GM19372 (cell line): ENCODE data around the gene CRTC1.
"Not testable (repeated sequence)": the region's sequence is repeated elsewhere in the genome, so short reads cannot be mapped to it uniquely, and the experiment has no call there.

Experiments
- ATAC-seq: cut with Tn5 transposase; IDR thresholded peaks from one replicate; pipeline ENCODE4 v1.9.1; 2021; ENCODE audit warnings: mild to moderate bottlenecking, low read depth, moderate library complexity; ENCODE audit not compliant: unreplicated experiment

Gene CRTC1

DNA sequence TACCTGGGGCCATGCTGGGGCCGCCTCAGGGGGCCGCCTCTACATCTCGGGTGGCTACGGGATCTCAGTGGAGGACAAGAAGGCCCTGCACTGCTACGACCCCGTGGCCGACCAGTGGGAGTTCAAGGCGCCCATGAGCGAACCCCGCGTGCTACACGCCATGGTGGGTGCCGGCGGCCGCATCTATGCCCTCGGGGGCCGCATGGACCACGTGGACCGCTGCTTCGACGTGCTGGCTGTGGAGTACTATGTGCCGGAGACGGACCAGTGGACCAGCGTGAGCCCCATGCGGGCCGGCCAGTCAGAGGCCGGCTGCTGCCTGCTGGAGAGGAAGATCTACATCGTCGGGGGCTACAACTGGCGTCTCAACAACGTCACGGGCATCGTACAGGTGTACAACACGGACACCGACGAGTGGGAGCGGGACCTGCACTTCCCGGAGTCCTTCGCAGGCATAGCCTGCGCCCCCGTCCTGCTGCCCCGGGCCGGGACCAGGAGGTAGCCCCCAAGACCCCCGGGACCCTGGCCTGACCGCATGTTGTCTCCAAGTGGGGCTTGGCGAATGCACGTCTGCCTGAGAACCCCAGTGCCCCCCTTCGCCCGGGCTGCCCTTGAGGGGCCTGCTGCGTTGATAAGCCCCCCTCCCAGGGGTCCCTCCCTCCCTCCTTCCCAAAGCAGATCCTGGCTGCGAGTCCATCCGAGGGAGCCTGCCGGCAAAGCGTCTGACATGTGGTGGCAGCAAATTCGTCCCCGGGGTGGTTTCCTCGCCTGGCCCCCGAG, 14.5 kb upstream of the CRTC1 start:
- no peak for ATAC-seq

DNA sequence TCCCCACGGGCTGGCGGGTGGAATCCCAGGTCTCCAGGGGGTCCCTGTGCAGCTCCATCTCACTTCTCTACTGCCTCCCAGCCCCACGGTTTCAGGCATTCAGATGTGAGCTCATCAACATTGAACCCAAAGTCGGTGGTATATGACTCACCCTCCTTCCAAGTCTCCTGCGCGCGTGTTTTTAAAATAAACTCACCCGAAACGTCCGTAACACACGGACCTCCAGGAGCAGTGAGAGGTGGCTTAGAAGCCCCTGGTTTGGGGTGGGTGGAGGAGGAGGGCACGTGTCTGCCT, 14.0 kb upstream of the CRTC1 start:
- no peak for ATAC-seq

DNA sequence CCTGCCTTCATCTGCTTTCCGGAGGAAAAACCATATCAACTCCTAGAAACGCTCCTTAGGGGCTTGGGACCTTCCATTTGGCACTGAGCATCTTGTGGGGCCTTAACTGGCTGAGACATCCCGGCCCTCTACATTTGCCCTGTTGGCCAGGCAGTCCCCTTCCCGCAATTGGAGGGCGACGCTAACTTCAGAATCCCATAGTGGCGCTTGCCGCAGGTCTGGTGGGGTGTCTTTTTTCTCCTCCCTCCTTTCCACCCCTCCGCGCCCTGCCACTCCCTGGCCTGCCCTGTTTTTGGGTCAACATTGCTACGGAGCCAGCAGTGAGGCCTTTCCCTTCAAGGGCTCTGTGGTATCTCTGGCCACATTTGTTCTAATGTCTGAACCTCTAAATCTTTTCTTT, 13.6 kb upstream of the CRTC1 start:
- ATAC-seq: no peak

DNA sequence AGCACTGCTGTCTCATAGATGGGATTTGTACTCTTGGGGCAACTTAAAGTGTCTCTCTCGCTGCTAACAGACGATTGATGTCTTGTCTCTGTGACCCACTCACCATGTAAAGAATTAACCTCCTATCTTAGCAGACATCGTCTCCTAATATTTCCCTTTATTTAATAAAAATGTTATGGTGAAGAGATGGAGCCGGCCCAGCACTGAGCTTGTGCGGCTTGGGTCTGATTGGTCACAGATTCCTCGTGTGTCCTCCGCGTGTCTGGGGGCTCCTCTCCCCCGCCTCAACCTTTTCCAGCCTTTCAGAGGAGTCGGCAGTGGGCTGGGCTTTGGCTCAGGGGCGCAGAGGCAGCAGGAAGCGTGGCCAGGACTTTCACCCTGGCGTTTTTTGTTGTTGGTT, 13.2 kb upstream of the CRTC1 start:
- ATAC-seq: no peak

DNA sequence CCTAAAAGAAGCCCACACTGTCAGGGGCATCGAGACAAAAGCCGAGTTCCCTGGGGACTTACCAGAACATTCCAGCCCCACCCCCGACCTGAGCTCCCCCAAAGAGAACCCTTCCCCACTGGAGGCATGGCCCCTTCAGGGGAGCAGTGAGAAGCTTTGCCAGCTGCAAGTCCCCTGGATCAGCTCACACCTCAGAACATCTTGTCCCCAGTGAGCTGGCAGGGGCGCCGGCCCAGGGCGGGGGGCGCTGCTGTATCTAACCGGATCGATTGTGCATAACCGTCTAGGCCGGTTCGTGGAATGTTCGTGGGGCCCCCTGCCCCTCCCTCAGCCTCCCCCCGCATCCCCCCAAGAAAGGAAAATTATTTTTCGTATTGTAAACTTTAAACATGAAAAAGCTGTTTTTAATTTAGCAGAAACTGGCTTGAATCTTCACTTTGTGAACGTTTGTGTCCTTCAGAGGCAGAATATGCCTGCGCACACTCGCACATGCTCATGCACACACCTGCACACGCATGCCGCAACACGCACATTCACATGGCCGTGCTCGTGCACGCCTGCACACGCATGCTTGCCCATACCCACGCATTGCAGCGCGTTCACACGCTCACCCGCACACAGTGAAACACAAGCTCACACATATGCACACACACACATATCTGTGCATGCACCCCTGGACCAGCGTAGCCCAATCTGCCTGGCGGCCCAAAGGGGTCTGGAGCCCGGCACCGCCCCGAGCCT, 12.0 kb upstream of the CRTC1 start:
- ATAC-seq: no peak

DNA sequence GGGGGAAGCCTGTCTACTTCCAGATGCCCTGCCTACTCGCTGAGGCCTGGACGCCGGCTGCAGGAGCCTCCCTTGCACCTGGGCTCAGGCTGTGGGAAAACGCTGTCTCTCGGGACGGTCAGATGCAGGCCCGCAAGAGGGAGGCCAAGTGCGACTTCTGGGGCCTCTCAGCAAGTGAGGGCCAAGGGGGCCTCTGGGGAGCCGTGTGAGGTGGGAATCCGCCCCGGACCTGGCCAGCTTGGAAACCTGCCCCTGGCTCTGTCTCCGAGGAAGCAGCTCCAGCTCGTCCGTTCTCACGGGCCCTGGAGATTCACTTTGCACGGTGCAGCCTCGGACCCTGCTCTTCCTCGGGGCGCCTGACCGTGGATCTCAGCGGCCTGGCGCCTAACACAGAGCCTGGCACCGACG, 11.4 kb upstream of the CRTC1 start:
- ATAC-seq: no peak

DNA sequence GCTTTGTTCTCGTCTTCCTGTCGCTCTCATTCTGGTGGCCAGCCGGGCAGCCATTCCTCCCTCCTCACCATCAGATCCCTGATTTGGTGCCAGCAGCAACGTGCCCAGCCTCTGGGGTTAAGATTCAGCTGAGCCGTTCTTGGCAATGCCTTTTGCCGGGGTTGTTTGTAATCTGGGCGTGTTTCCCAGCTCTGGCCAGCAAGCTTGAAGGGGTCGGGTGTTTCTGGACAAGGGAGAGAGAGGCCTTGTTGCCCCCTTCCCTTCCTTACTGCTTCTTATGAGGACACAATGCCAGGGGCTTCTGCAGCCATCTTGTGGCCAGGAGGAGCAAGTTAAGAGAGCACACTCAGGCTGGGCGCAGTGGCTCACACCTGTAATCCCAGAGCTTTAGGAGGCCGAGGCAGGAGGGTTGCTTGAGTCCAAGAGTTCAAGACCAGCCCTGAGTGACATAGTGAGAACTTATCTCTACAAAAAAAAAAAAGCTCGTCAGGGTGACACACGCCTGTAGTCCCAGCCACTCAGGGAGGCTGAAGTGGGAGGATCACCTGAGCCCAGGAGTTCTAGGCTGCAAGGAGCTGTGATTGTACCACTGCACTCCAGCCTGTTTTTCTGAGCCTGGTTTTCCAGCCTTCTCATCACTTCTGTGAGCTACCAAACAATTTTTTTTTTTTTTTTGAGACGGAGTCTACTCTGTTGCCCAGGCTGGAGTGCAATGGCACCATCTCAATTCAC, 10.7 kb upstream of the CRTC1 start:
- ATAC-seq: no peak

DNA sequence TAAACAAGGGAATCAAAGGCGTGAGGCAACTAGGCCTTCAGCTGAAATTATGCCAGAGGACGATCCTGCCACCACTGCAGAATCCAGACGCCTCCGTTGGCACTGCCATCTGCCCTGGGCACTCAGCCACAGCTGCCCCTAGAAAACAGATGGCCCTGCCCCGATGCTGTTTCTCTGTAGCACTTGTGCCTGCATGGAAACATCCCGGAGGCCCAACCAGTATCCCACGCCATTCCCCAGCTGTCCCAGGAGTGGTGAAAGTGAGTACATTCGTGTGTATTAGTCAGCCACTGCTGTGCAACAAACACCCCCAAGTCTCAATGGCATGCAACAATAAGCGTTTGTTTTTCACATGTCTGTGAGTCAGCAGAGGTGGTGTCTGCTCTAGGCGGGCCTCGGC, 8.9 kb upstream of the CRTC1 start:
- ATAC-seq: no peak

DNA sequence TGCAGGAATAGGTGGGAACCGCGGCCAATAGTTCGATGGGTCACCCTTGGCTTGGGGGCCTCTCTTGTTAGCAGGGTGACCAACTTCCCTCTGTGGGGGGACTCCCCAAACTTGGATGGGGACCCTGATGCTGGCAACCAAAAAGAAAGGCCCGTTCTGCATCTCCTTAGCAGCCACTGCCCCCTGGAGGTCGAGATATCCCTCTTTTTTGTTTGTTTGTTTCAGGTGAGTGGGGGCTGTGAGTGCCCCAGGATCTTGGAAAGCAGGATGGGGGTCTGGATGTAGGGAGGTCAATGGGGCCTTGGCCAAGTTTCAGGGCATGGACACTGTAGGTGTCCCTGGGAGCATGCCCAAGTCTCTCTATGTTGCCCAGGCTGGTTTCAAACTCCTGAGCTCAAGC, 7.7 kb upstream of the CRTC1 start:
- no peak for ATAC-seq

DNA sequence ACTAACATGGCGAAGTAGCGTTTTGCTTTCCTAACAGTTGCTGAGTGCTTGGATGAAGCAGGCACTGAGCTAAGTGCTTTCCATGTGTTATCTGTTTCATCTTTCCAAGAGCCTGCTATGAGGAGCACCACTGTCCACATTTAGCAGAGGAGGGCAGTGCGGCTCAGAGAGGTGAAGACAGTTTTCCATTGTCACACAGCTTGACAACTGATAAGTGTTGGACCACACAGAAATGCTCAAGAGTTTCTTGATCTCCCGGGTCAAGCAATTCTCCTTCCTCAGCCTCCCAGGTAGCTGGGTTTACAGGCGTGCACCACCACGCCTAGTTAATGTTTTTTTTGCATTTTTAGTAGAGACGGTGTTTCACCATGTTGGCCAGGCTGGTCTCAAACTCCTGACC, 6.8 kb upstream of the CRTC1 start:
- no peak for ATAC-seq

DNA sequence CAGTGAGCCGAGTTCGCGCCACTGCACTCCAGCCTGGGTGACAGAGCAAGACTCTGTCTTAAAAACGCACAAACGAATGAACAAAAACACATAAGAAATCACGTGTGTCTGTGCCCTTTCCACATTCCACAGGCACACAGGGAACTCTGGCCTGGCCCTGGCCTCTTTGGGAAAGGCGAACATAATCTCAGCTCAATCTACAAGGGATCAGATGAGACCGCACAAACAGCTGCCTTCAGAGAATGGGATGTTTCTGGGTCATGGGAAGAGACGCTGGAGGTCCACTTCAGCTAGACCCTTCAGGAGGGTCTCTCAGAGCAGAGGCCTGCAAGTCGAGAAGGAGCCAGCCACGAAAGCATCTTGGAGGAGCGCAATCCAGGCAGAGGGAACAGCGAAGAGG, 6.3 kb upstream of the CRTC1 start:
- ATAC-seq: no peak

DNA sequence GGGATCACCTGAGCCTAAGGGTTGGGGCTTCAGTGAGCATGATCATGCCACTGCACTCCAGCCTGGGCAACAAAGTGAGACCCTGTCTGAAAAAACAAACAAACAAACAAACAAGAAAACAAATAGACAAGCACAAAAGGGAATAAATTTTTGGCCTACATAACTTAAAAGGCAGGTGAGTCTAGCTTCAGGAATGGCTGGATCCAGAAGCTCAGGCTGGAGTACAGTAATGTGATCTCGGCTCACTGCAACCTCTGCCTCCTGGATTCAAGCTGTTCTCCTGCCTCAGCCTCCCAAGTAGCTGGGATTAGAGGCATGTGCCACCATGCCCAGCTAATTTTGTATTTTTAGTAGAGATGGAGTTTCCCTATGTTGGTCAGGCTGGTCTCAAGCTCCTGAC, 3.3 kb upstream of the CRTC1 start:
- ATAC-seq: not testable (repeated sequence)

DNA sequence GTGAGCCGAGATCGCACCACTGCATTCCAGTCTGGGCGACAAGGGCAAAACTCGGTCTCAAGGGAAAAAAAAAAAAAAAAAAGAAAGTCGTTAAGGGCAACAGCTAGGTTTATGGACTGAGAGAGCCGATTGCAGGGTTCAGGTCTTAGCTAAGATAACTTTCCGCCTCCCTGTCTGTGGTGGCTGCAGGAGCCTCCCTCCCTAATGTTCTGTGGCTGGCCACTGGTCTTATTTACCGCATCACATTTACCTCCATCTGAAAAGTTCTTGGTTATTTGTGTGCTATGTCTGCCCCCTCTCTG, 722 bp upstream of the CRTC1 start:
- ATAC-seq: no peak

DNA sequence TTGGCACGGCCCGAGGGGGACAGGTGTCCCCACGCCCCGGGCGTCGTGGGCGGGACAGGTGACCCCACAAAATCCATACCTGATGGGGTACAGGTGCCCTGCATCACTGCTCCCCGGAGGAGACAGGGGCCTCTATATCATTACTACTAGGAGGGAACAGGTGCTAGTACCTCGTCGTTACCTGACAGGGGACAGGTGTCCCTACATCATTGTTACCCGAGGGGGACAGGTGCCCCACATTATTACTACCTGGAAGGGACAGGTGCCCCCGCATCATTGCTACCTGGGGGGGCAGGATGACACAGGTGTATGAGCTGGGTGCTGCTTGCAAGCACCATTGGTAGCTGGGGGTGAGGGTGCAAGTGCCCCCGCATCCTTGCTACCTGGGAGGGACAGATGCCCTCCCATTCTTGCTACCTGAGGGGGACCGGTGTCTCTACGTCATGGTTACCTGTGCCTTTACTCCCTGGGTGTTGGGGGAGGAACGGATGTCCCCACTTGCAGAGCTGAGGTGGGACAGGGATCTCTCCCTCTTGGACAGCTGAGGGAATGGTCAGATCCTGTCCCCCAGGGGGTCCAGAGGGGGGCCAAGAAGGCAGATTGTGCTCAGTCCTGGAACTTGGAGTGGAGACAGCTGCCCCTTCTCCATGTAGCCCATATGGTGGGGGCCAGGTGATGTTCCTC, 620 bp downstream of the CRTC1 start:
- no peak for ATAC-seq

DNA sequence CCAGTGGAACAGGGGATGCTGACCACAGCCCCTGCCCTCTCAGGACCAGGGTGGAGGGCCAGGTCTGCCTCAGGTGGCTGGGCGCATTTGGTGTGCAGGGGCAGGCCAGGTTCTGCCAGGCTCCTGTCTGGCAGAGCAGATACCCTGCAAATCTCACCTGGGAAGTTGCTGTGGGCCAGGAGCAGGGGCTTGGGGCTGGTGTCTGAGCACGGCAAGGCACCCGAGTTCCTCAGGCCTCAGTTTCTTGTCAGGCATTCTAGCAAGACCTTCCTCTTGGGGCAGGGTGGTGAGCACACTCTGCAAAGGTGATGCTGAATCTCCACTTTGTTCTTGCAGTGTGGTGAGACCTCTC, 1.1 kb downstream of the CRTC1 start:
- ATAC-seq: no peak

DNA sequence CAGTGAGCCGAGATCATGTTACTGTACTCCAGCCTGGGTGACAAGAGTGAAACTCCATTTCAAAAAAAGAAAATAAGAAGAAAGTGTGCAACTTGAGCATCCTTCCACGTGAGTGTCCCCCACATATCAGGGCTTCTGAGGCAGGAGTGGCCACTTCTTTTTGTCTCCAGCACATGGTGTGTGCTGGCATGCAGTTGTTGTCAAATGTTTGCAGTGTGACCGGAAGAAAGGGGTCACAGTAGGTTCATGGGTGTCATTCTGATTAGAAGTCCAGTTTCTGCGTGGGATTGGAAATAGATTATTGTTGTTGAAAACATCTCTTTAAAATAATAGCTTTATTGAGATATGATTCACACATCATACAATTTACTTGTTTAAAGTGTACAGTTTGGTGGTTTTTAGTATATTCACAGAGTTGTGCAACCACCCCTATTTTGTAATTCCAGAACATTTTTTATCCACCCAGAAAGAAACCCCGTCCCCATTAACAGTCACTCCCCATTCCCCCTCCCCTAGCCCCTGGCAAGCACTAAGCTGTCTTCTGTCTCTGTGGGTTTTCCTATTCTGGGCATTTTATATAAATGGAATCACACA, 2.2 kb downstream of the CRTC1 start:
- no peak for ATAC-seq

DNA sequence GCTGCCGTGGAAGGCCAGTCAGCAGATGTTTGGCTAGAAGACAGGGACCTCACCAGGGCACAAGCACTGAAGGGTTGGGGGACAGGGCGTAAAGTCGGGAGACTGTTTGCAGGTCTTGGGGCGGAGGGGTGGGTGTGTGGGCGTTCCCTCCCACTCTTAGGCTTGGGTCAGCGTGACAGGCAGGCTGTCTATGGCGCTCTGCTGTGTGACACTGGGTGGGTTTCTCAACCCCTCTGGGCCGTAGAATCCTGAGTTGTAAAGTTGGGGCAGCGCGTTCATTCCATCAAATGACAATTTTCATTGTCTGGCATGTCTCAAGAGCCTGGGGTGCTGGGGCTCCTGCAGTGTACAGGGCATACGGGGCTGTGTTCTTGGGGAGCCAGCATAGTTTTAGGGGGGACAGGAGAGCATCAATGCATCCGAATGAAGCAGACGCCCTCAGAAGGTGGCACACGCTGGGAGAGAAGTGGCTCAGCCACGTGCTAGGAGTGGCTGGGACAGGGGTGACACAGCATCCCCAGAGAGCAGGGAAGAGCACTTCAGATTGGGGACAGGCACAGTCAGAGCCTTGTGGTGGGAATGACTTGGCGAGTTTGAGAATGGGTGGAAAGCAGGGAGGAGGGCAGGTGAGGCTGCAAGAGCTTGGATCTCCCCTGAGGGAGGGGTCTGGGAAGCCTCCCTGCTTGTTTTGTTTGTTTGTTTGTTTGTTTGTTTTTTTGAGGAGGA, 4.4 kb downstream of the CRTC1 start:
- no peak for ATAC-seq

DNA sequence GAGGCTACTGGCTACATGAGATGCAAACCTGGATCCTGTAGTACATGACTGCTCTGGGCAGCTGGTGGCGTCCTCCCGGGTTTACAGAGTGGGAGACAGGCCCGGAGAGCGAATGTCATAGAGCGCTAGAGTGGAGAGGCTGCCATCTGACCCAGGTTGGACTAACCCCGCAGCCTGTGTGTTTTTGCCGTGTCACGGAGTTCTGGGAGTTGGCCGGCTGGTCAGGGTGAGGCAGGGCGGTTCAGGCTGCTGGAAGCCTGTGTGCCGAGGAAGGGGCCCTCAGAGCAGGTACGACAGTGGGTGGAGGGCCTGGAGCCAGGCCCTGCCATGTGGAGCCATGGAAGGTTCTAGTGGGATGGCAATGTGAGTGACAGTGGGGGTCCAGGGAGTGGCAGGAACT, 12.5 kb downstream of the CRTC1 start:
- ATAC-seq: no peak

DNA sequence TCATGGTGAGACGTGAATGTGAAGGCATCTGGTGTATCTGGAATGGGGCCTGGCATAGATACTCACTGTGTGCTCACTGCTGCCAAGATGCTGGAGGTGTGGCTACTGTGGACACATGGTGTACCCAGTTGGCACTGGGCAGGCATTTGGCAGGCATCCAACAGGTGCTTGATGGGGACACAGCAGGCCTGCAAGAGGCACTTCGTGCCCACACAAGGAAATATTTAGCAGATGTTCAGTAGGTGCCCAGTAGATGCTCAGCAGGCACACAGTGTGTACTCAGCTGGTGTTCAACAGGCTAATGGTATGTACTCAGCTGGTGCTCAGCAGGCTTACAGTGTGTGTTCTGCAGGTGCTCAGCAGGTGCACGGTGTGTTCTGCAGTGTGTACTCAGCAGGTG, 14.2 kb downstream of the CRTC1 start:
- ATAC-seq: no peak

DNA sequence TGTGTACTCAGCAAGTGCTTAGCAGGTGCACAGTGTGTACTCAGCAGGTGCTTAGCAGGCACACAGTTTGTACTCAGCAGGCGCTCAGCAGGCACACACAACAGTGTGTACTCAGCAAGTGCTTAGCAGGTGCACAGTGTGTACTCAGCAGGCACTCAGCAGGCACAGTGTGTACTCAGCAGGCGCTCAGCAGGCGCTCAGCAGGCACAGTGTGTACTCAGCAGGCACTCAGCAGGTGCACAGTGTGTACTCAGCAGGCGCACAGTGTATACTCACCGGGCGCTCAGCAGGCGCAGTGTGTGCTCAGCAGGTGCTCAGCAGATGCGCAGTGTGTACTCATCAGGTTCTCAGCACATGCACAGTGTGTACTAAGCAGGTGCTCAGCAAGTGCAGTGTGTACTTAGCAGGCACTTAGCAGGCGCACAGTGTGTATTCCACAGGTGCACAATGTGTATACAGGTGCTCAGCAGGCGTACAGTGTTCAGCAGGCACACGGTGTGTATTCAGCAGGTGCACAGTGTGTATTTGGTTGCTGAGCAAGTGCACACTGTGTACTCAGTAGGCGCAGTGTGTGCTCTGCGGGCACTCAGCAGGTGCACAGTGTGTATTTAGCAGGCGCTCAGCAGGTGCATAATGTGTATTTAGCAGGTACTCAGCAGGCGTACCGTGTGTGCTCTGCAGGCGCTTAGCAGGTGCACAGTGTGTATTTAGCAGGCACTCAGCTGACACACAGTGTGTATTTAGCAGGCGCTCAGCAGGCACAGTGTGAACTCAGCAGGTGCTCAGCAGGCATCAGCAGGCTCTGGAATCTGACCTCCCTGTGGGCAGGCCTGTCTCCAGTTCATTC, 15.1 kb downstream of the CRTC1 start:
- no peak for ATAC-seq
